GM21529 (cell line): Measurements from ENCODE around the gene RAB3GAP2.
"Not testable (repeated sequence)": the region's sequence is repeated elsewhere in the genome, so short reads cannot be mapped to it uniquely, and the experiment has no call there.

Experiments used
- ATAC-seq: cut with Tn5 transposase; IDR thresholded peaks from one replicate; pipeline ENCODE4 v1.9.1; 2021; ENCODE audit not compliant: unreplicated experiment

Gene RAB3GAP2

DNA sequence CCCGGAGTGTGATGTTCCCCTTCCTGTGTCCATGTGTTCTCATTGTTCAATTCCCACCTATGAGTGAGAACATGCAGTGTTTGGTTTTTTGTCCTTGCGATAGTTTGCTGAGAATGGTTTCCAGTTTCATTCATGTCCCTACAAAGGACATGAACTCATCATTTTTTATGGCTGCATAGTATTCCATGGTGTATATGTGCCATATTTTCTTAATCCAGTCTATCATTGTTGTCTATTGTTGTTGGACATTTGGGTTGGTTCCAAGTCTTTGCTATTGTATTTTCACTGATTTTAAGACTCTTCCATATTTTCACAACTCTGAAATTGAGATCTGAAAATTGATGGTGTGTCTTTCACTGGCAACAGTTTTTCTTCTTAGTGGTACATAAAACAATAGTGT lies 67.5 kb downstream of the RAB3GAP2 start:
- ATAC-seq = not testable (repeated sequence)

DNA sequence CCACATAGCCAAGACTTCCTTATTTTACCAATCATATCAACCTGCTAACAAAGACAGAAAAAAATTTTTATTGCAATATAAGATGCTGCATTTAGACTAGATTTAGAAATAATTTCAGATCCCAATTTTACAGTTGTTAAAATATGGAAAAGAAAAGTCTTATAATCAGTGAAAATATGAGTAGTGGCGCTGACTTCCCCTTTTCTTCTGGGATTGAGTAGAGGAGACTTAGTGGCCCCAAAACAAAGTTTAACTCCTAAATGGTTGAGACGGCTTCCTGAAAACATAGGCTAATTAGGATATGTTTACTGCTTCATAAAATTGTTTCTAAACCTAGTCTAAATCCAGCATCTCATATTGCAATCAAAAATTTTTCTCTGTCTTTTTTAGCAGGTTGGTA lies 68.4 kb downstream of the RAB3GAP2 start:
- ATAC-seq = no peak

DNA sequence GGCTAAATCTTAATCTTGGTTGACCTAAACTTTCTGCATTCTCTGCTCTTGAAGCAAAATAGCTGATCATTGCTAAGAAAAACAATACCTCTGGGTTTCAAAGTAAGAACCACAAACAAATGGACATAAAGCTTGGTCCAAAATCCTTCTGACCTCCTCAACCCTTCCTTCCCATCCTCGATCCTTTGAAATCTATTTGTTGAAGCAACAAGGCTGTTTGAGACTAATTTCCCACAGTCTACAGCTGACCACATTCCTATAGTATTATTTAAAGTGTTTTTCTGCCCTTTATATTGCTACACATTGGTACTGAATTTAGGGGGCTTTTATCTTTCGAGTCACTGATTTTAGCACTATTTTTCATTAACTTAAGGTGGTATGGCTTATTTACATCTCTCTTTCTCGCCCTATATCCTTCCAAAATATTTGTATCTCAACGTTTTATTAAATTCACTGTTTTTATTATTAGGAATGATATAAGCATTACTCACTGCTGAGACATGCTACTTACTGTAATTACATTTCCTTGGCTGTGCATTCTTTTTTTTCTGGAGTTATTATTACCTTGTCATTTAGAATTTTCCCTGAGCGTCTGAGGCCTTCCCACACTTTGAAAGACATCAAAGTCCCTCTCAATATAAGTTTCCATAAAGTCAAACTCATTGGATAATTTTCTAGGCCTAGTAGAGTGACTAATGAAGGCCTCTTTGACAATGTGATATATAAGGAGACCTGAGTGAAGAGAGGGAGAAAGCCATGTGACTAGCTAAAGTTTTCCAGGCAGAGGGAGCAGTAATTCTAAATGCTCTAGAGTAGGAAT lies 73.9 kb downstream of the RAB3GAP2 start:
- no peak for ATAC-seq

DNA sequence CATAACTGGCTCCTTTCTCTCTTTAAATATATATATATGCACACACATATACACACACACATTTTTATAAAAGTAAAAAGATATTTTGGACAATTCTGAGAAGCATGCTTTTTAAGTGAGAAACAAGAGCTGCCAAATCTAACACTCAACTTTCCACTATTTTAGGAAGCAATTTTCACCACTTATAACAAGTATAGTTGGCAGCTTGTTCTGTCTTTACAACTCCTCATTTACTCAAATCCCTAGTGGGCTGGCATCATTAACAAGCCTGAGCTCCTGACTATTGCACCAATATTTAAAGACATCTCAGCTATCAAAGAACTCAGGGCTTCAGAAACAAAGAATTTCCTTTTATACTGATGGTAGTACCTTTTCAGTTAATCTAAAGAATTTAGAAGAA lies 76.6 kb downstream of the RAB3GAP2 start:
- no peak for ATAC-seq

DNA sequence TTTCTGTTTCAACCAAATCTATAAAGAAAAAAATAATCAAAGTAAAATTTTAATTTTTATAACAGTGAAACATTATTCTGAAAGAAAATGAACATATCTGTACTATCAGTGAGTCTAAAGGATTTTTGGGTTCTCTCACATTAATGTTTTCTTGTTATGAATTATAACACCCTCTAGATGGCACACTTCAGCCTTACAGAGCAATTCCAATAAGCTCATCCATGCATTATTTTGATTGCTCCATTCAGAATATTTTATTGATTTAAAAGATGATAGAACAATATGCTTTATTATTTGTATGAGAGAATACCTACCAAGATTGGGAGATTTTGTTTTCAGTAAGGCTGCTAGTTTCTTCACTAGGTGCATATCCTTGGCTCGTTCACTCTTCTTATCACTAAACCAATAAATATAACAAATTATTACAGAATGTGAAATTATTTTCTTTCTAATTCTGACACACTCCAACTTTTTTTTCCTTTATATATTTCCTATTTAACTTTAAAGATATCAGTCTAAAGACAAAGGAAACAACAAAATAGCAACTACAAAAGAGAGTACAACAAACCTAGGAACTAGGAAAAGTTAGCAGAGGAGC lies 82.4 kb downstream of the RAB3GAP2 start:
- no peak for ATAC-seq

DNA sequence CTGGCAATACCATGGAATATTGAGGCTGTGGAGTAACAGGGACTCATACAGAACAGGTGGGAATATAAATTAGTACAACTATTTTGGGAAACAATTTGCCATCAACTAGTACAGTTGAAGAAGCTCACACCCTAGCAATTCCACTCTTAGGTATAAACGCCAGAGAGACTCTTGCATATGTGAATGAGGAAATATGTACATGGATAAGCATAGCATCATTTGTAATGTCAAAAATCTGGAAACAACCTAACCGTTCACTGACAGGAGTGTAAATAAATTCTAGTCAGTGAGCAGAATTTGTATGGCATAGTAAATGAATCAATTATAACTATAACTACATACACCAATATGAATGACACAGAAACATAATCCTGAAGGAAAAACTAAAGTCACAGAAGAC lies 83.7 kb downstream of the RAB3GAP2 start:
- no peak for ATAC-seq

DNA sequence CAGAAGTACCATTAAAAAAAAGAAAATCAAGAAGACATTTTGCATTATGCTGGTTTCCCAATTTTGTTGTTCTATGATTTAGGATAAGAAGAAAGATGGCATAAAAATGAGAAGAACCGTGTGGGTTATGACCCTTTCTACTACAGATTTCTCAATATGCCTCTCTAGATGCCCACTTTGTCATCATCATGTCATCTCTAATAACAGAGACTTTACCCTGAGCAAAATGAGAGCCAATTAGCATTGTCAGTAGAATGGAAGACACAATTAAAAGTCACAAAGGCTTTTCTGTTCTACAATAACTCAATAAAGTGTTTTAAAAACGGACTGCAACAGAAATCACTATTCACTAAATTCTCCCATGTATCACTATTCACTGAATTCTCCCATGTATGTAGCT lies 85.5 kb downstream of the RAB3GAP2 start:
- ATAC-seq = no peak

DNA sequence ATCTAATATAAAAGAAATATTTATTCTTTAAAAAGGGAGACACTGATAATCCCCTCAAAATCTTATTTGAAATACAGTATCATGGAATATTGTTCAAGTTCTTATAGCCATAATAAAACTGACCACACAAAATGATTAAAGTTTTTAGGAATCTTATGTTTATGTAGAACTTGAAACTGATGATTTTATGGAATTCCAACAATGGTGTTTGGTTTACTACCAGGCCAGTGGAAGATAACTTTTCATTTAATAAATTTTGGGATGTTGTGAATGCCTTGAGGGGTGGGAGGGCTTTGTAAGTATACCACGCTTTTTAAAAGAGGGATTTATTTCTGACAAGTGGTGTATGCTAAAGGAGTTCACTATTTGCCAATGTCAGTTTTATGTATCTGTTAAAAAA lies 87.7 kb downstream of the RAB3GAP2 start:
- no peak for ATAC-seq

DNA sequence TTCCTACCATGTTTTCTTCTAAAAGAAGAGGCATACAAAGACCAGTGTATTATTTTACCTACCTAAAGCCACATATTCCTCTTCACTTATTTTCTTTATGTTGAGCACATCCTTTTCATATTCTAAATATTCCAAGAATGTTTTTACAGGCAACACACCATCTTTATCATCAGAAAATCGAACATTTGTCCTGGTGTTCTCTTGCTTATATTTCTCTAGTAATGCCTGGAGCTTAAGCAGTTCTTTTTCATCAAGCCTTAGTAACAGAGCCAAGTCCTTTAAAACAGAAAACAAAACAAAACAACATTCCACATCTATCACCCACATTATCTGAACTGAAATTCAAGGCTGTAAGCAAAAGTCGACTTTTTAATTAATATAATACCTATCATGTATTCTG lies 89.6 kb downstream of the RAB3GAP2 start:
- no peak for ATAC-seq

DNA sequence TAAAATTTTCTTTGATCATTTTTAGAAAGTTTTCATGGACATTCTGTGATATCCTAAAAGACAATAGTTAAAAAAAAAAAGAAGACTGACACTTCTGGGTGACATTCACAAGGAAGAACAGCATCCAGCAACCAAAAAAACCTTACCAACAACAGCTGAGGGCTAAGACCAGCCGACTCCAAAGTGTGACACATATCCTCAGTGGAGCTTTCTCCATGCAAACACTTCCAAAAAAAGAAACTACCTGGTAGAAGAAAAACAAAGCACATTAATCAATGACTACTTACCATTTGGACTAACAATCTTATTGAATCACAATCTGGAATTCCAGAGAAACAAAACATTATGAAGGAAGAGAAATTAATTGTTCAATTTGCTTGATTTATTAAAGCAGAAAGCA lies 90.1 kb downstream of the RAB3GAP2 start:
- ATAC-seq = no peak

DNA sequence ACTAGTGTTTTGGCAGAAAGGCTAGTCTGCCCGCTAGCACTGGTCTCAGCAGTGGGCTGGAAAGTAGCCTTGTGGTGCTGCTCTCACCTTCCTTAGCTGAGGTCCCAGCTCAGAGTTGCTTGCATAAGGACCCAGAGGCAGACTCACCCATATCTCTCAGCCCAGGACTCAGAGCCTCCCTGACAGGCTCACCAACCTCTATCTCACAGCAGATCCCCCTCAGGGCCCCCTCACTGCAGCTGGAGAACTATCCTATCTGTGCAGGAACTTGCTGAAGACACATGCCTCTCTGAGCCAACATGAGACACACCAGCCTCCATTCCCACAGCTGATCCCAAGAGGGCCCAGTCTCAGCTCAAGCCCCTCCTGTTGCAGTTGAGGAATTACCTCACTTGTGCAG lies 95.7 kb downstream of the RAB3GAP2 start:
- no peak for ATAC-seq

DNA sequence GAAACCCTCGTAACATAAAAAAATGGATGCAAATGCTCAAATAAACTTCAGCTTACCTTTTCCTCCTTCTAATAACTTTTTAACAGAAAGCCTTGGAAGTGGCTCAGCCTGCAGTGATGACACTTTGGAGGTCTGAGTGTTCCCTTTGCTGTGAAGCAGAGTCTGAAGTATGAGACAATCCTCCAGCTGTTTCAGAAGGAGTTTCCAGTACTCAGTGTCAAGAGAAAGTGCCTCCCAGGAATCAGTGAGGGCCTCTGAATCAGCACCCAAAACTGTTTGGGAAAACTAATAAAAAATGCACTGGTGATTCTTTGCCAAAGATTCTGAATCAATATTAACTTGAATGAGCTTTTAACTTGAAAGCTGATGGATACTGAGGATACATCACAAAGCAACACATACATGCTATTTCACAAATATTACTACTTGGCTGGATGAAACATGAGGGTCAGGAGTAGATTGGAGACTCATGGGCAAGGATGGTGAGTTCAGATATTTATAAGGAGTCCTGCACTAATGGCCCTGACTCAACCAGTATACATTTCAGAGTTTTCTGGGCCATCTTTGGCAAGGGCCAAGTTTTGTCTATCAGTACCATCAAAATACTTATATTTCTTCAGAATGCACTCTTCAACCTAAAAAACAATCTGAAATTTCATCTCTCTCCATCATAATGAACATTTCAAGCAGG lies 101.3 kb downstream of the RAB3GAP2 start:
- ATAC-seq = no peak

DNA sequence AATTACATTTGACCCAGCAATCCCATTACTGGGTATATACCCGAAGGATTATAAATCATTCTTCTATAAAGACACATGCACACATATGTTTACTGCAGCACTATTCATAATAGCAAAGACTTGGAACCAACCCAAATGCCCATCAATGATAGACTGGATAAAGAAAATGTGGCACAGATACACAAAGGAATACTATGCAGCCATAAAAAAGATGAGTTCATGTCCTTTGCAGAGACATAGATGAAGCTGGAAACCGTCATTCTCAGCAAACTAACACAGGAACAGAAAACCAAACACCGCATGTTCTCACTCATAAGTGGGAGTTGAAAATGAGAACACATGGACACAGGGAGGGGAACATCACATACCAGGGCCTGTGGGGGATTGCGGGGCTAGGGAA lies 102.4 kb downstream of the RAB3GAP2 start:
- ATAC-seq = not testable (repeated sequence)

DNA sequence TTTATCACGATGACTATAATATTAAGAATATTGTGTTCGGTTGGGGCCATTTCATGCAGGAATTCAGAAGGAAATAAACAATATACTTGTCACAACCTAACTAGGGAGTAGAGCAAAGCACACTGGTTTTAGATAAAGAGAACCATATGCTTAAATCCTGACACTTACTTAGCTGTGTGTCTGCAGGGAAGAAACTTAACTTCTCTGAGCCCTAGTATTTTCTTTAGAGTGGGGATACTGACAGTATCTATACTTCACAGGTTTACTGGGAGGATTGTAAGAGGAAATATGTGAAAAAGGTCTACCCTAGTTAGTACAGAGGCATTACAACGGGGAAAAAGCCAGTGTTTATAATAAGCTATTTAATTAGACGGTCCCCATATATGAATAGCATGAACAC lies 105.4 kb downstream of the RAB3GAP2 start:
- no peak for ATAC-seq

DNA sequence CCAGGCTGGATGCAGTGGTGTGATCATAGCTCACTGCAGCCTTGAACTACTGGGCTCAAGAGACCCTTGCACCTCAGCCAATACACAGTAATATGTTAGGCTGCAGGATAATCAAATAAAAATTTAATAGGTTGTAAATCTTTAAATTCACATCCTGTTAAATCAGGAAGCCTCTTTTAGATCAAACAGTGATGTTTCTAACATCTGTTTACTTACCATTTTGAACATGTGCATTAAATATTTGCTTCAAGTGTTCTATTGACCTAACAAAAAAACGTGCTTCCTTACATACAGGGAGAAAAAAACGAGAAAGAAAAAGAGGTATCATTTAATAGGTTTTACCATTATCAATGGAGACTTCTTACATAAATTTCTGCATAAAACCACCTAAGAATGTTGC lies 107.7 kb downstream of the RAB3GAP2 start:
- ATAC-seq = no peak

DNA sequence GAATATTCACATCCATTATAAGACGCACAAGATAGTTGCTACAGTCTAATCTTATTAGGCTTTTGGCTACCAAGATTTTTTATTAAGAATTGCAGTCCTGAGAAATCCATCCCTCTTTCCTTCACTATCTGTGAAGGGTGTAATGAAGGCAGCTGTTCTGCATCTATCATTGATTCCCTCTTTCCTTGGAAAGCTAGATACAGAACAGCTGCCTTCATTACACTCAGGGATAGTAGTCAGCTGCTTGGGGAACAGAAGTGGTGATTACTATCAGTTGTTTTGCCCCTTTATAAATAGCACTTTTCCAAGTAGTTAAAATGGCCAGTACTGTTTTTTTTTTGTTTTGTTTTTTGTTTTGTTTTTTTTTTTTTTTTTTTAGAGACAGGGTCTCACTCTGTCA lies 108.1 kb downstream of the RAB3GAP2 start:
- no peak for ATAC-seq

DNA sequence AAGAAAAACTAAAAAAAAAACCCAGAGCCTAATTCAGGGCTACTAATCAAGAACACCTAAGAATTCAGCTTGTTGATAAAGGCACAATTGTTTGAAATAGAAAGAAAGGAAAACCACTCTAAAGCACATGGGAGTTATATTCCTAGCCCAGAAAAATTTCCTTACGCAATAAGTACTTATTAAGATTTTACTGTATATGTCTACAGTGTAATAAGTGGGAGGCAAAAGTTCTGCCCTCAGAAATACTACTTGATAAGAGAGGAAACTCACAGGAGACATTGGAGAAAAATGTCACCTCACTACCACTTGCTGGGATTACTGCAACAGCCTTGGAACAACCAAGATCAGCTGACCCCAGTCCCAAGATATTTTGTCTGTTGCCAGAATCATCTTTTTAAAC lies 112.2 kb downstream of the RAB3GAP2 start:
- no peak for ATAC-seq

DNA sequence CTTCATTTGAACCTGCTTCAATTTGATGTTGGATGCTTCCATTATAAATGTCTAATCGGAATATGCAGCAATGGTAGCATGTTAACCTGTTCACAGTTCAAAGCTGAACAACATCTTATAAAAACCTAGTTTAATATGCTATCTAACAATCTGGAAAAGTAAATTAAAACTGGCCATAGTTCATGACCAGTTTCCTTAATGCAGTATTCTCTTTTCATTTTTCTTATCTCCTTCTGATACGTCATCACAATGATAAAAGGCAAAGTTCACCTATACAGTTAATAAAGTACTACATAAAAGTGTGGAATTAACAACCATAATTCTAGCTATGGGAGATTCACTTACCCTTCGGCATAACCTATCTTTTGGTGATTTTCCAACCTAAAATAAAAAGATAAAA lies 113.2 kb downstream of the RAB3GAP2 start:
- no peak for ATAC-seq

DNA sequence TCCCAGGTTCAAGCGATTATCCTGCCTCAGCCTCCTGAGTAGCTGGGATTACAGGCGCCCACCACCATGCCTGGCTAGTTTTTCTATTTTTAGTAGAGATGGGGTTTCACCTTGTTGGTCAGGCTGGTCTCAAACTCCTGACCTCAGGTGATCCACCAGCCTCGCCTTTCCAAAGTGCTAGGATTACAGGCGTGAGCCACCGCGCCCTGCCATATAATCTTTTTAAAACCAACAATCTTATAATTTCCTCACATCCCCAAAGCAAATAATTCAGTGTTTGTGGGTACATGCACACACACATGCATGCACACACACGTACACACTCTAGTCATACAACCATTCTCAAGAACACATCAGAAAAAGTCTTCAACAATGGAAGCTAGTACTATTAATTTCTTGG lies 113.7 kb downstream of the RAB3GAP2 start:
- not testable (repeated sequence) for ATAC-seq

DNA sequence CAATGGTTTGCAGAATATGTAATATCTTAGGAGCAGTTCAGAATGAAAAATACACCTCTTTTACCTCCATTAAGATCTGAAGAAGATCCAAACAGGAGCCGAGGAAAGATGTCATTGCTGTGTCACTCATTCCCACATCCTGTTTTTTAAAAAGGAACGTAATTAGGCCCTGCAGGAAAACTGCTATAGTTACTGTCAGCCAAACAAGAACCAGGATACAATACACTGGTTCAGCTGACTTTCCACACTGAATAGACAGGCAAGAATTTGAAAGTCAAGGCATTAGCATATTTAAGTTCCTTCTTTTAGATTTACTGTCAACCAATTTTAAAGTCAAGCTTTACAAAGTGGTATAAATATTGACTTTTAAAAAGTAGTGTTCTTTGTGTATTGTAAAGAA lies 114.5 kb downstream of the RAB3GAP2 start:
- ATAC-seq = no peak

DNA sequence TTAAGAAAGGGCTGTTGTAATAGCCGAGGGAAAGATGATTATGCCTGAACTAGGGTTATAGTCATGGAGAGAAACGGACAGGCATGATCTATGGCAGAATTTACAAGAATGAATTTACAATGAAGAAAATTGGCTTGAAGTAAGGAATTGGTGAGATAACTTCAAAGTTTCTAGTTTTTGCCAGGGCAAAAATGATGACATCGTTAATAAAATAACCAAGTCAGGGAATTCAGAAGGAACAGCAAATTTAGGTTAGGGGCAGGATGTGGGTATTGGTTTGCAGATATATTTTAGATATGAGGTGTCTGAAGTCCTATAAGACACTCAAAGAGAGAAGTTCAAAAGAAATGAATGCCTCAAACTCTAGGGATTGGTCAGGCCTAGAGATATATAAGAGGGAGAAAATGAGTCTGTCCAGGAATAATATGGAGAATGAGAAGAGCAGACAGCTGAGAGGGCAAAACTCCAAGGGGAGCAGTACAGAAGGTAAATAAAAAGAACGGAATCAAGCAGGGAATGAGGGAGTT lies 115.6 kb downstream of the RAB3GAP2 start:
- ATAC-seq = no peak

DNA sequence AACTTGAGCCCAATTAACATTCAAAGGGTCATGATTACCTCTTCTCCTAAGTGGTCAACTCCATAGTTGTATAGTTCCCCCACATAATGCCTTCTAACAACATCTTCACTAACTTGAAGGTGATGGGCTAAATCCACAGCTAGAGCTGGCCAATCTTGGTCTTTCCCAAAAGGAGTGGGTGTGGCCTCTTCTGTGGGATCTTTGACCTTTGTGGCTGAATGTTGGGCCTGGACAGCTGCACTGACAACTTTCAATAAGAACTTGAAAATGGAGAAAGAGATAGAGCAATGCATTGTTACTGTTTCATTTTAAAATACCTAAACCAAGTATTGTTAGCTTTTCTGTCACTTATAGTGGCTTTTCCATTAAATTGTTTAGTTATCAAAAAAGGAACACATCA lies 119.1 kb downstream of the RAB3GAP2 start:
- ATAC-seq = no peak
